ENCODE measurements around the gene CCNT1. TPM values are rescaled to one million over a fixed set of nuclear protein-coding genes. Genes with fewer than 3 reads are reported as not detected.
A peak's percentile ranks its signal among the peaks of the same experiment; 100 is the strongest.

Gene CCNT1
- total and polyA plus RNA-seq, 2 of the 13 experiments (the other 11 are each of a cell fraction or from before 2014, with no cell fraction given), result 18.0 to 28.2 TPM

- ATAC-seq (no peak), FAIRE-seq (no peak), DNase-seq (ENCODE audit: low spot score) (no peak)
- Histone ChIP-seq H3K4me2 (ENCODE audit: low read depth, low read length) (peak overlapping the region; percentile 74), H4K20me1 (ENCODE audit: insufficient read depth, low read length) (peaks cover 19% of the 10 kb centered on the region), H3K4me1 (ENCODE audit: insufficient read depth, low read length) (peaks cover 22% of the 10 kb centered on the region), H3K27me3 (ENCODE audit: control insufficient read depth in 1 of 2, insufficient read depth in 2 of 2, low read length in 2 of 2) (peaks cover 0 to 4% of the 10 kb centered on the region in 2 experiments; a peak in 1 of 5 replicates), H3K4me3 (replicated peaks in 1 of 3; ENCODE audit: insufficient read depth in 1 of 3, low read depth in 2 of 3, low read length in 3 of 3) (peak overlapping the region; percentile 46 to 89 (median 50); a peak in 5 of 6 replicates), H3K79me2 (ENCODE audit: insufficient read depth, low read length) (peaks cover 37% of the 10 kb centered on the region), H2AFZ (ENCODE audit: low read length) (no peak overlapping the region), H3K9ac (ENCODE audit: insufficient read depth, low read depth, low read length) (peak overlapping the region; percentile 67), H3K27ac (ENCODE audit: extremely low read length, insufficient read depth, low read length) (peak overlapping the region; percentile 96), H3K9me3 (ENCODE audit: low read length) (peaks cover 18% of the 10 kb centered on the region), H3K36me3 (replicated peaks in 1 of 2; ENCODE audit: control insufficient read depth in 1 of 2, insufficient read depth in 2 of 2, low read length in 2 of 2) (no peaks in the 10 kb centered on the region; a peak in 1 of 5 replicates)
- intact Hi-C loops (cut with micrococcal nuclease; ENCODE audit: unreplicated experiment), result no loop called here
- 45% methylated on average over 18 of the region's 21 CpGs for WGBS (ENCODE audit: low lambda C conversion rate)
- POLR2A ChIA-PET, result interaction anchor here (0.8 kb wide), 1 partner anchor 72 kb away, joined by 3 read pairs; no protein-coding TSS in a partner anchor
- TSS peak; percentile 98 for BruUV-seq (replicated peaks)
- in situ Hi-C loops (cut with HindIII; ENCODE audit: extremely low pct_ligation_motif_present, low pct_unique_long_range_greater_than_20kb), result no loop called here
- CTCF ChIA-PET (ENCODE audit: low intra/inter-chr PET ratio, low total read pairs), result no interaction called here
- no peak for TF ChIP-seq SNAI1 (CRISPR knock-in tag; IDR thresholded peaks at IDR 0.05; ENCODE audit: borderline replicate concordance)
- no peak for TF ChIP-seq ZNF570 (CRISPR knock-in tag; IDR thresholded peaks at IDR 0.05; ENCODE audit: borderline replicate concordance)
- TF ChIP-seq ZNF768 (CRISPR knock-in tag; IDR thresholded peaks at IDR 0.05), result peak; percentile 1; the same call in 1 of the 2 replicates
- no peak for TF ChIP-seq MLX (CRISPR knock-in tag; IDR thresholded peaks at IDR 0.05)
- no peak for TF ChIP-seq ZNF367 (CRISPR knock-in tag; IDR thresholded peaks at IDR 0.05; ENCODE audit: borderline replicate concordance)
- TF ChIP-seq ZNF274 (CRISPR knock-in tag; IDR thresholded peaks at IDR 0.05), result peak; percentile 6; the same call in 1 of the 2 replicates
- 0 out of 2 replicates have a peak, but pooled peaks have one; percentile 8 for TF ChIP-seq EHMT2 (IDR thresholded peaks at IDR 0.05; ENCODE audit: borderline replicate concordance, low read depth, low read length)
- no peak for TF ChIP-seq ZNF687 (CRISPR knock-in tag; IDR thresholded peaks at IDR 0.05)
- no peak for TF ChIP-seq ZNF407 (CRISPR knock-in tag; IDR thresholded peaks at IDR 0.05; ENCODE audit: not compliant biosample characterization)
- TF ChIP-seq TOE1 (CRISPR knock-in tag; IDR thresholded peaks at IDR 0.05), result 0 out of 2 replicates have a peak, but pooled peaks have one; percentile 26
- no peak for TF ChIP-seq HMG20B (CRISPR knock-in tag; conservative IDR thresholded peaks at IDR 0.05)
These were observed 767 bp upstream of the CCNT1 start for GRCh38 chr12:48717252-48717695.
